Mesendoderm (in vitro differentiated cells): ENCODE data around the gene ICA1.

Experiments
- DNase-seq: peaks from one replicate; pipeline ENCODE4 v3.0.0; 2013
- H2AK5ac ChIP-seq: 2 replicates; pipeline ENCODE4 v1.6.1; 2013; ENCODE audit warnings: low read length, inconsistent platforms
- H2BK120ac ChIP-seq: 2 replicates; pipeline ENCODE4 v1.6.1; 2013; ENCODE audit warnings: low read depth, mild to moderate bottlenecking, low read length, moderate library complexity, mixed read lengths
- H2BK15ac ChIP-seq: replicated peaks from 2 replicates; pipeline ENCODE4 v1.6.1; 2013; ENCODE audit warnings: low read depth, mild to moderate bottlenecking, moderate library complexity
- H2BK5ac ChIP-seq: 2 replicates; pipeline ENCODE4 v1.6.1; 2013; ENCODE audit warnings: low read length, inconsistent platforms
- H3K18ac ChIP-seq: 2 replicates; pipeline ENCODE4 v1.6.1; 2013; ENCODE audit warnings: mild to moderate bottlenecking, low read length, mixed read lengths
- H3K23ac ChIP-seq: one replicate; pipeline ENCODE4 v1.6.1; 2013; ENCODE audit warnings: low read length
- H3K27ac ChIP-seq: 2 replicates; pipeline ENCODE4 v1.5.1; 2013; ENCODE audit warnings: low read depth, mild to moderate bottlenecking, inconsistent platforms, low read length, moderate library complexity
- H3K27me3 ChIP-seq: 2 replicates; pipeline ENCODE4 v1.6.1; 2013; ENCODE audit warnings: low read length, control low read depth, mild to moderate bottlenecking, inconsistent platforms; ENCODE audit not compliant: insufficient read depth, poor library complexity
- H3K36me3 ChIP-seq: 2 replicates; pipeline ENCODE4 v1.6.1; 2013; ENCODE audit warnings: low read length, inconsistent platforms; ENCODE audit not compliant: control insufficient read depth, insufficient read depth
- H3K4ac ChIP-seq: one replicate; pipeline ENCODE4 v1.6.1; 2013; ENCODE audit warnings: low read depth, mild to moderate bottlenecking, low read length, moderate library complexity
- H3K4me1 ChIP-seq: 2 replicates; pipeline ENCODE4 v1.6.1; 2013; ENCODE audit warnings: low read depth, low read length, inconsistent platforms; ENCODE audit not compliant: control insufficient read depth
- H3K4me2 ChIP-seq: 2 replicates; pipeline ENCODE4 v1.6.1; 2013; ENCODE audit warnings: low read length
- H3K4me3 ChIP-seq: 2 replicates; pipeline ENCODE4 v1.5.1; 2013; ENCODE audit warnings: mild to moderate bottlenecking, low read length
- H3K56ac ChIP-seq: one replicate; pipeline ENCODE4 v1.6.1; 2013; ENCODE audit warnings: low read length
- H3K79me1 ChIP-seq: 2 replicates; pipeline ENCODE4 v1.6.1; 2013; ENCODE audit warnings: low read length, inconsistent platforms
- H3K79me2 ChIP-seq: 2 replicates; pipeline ENCODE4 v1.6.1; 2013; ENCODE audit warnings: mild to moderate bottlenecking, low read length; ENCODE audit not compliant: control insufficient read depth, insufficient read depth
- H3K9ac ChIP-seq: 2 replicates; pipeline ENCODE4 v1.6.1; 2013; ENCODE audit warnings: low read length, inconsistent platforms
- H4K5ac ChIP-seq: one replicate; pipeline ENCODE4 v1.6.1; 2013; ENCODE audit warnings: low read length
- H4K8ac ChIP-seq: one replicate; pipeline ENCODE4 v1.6.1; 2013; ENCODE audit warnings: low read depth, mild to moderate bottlenecking, control low read depth, low read length, moderate library complexity
- WGBS: extraction: QIAGEN DNeasy Blood & Tissue Kit; methylation state at CpG from one replicate; pipeline ENCODE4 v1.1.7; 2013; ENCODE audit warnings: low lambda C conversion rate, missing lambda C conversion rate; ENCODE audit not compliant: insufficient coverage; ENCODE audit errors: extremely low coverage; 5-methylcytosine and 5-hydroxymethylcytosine counted together

ICA1 gene

GRCh38 chr7:8160250-8160649 lies 101.7 kb downstream of the ICA1 start:
- Histone ChIP-seq H3K79me1 (no peaks in the 10 kb centered on the region), H3K27ac (no peak overlapping the region), H3K4me1 (no peaks in the 10 kb centered on the region), H3K27me3 (no peaks in the 10 kb centered on the region), H3K56ac (no peak overlapping the region), H2BK5ac (no peak overlapping the region), H4K5ac (no peak overlapping the region), H3K4me3 (no peak overlapping the region), H3K9ac (no peak overlapping the region), H3K4ac (no peak overlapping the region), H2BK120ac (no peak overlapping the region), H3K36me3 (no peaks in the 10 kb centered on the region), H3K18ac (no peak overlapping the region), H2BK15ac (no peak overlapping the region), H4K8ac (no peak overlapping the region), H3K79me2 (no peaks in the 10 kb centered on the region), H2AK5ac (no peak overlapping the region), H3K4me2 (no peak overlapping the region), H3K23ac (no peak overlapping the region)
- WGBS = no CpG with 5 or more reads among the region's 3 CpGs
- no peak for DNase-seq

GRCh38 chr7:8159595-8159994 lies 102.4 kb downstream of the ICA1 start:
- Histone ChIP-seq H3K36me3 (no peaks in the 10 kb centered on the region), H3K4ac (no peak overlapping the region), H3K27ac (no peak overlapping the region), H4K8ac (no peak overlapping the region), H2BK120ac (no peak overlapping the region), H2BK5ac (no peak overlapping the region), H3K4me3 (no peak overlapping the region), H3K9ac (no peak overlapping the region), H3K4me1 (no peaks in the 10 kb centered on the region), H2BK15ac (no peak overlapping the region), H4K5ac (no peak overlapping the region), H3K79me1 (no peaks in the 10 kb centered on the region), H3K18ac (no peak overlapping the region), H3K79me2 (no peaks in the 10 kb centered on the region), H3K4me2 (no peak overlapping the region), H2AK5ac (no peak overlapping the region), H3K27me3 (no peaks in the 10 kb centered on the region), H3K56ac (no peak overlapping the region), H3K23ac (no peak overlapping the region)
- no peak for DNase-seq
- WGBS = no CpG with 5 or more reads among the region's 2 CpGs

- Histone ChIP-seq H4K5ac (no peak overlapping the region), H4K8ac (no peak overlapping the region), H3K56ac (no peak overlapping the region), H3K79me2 (no peaks in the 10 kb centered on the region), H2AK5ac (no peak overlapping the region), H3K4ac (no peak overlapping the region), H3K27ac (no peak overlapping the region), H3K79me1 (no peaks in the 10 kb centered on the region), H2BK5ac (no peak overlapping the region), H3K27me3 (no peaks in the 10 kb centered on the region), H3K4me3 (no peak overlapping the region), H3K4me2 (no peak overlapping the region), H2BK15ac (no peak overlapping the region), H3K9ac (no peak overlapping the region), H3K18ac (no peak overlapping the region), H3K36me3 (no peaks in the 10 kb centered on the region), H3K23ac (no peak overlapping the region), H2BK120ac (no peak overlapping the region), H3K4me1 (no peaks in the 10 kb centered on the region)
- no peak for DNase-seq
- WGBS = no CpG with 5 or more reads among the region's 1 CpG
These were observed 104.7 kb downstream of the ICA1 start for GRCh38 chr7:8157296-8157695.

- H3K18ac ChIP-seq = no peak overlapping the region
- no peak overlapping the region for H3K4ac ChIP-seq
- no peaks in the 10 kb centered on the region for H3K79me1 ChIP-seq
- H2AK5ac ChIP-seq = no peak overlapping the region
- no peak overlapping the region for H4K5ac ChIP-seq
- WGBS = no CpG with 5 or more reads among the region's 4 CpGs
- no peak for DNase-seq
- H3K4me2 ChIP-seq = no peak overlapping the region
- no peaks in the 10 kb centered on the region for H3K4me1 ChIP-seq
- H2BK120ac ChIP-seq = no peak overlapping the region
- no peak overlapping the region for H3K4me3 ChIP-seq
- no peak overlapping the region for H3K56ac ChIP-seq
- no peak overlapping the region for H2BK15ac ChIP-seq
- H2BK5ac ChIP-seq = no peak overlapping the region
- H3K79me2 ChIP-seq = no peaks in the 10 kb centered on the region
- H3K27me3 ChIP-seq = no peaks in the 10 kb centered on the region
- no peak overlapping the region for H4K8ac ChIP-seq
- no peak overlapping the region for H3K9ac ChIP-seq
- no peak overlapping the region for H3K27ac ChIP-seq
- H3K36me3 ChIP-seq = no peaks in the 10 kb centered on the region
- no peak overlapping the region for H3K23ac ChIP-seq
These were observed 106.1 kb downstream of the ICA1 start for GRCh38 chr7:8155836-8156235.

- Histone ChIP-seq H4K5ac (no peak overlapping the region), H3K18ac (no peak overlapping the region), H3K4me3 (no peak overlapping the region), H3K9ac (no peak overlapping the region), H2BK5ac (no peak overlapping the region), H3K23ac (no peak overlapping the region), H3K36me3 (no peaks in the 10 kb centered on the region), H3K56ac (no peak overlapping the region), H3K79me1 (no peaks in the 10 kb centered on the region), H3K27me3 (no peaks in the 10 kb centered on the region), H3K4me2 (no peak overlapping the region), H3K27ac (no peak overlapping the region), H2BK15ac (no peak overlapping the region), H2BK120ac (no peak overlapping the region), H4K8ac (no peak overlapping the region), H3K4ac (no peak overlapping the region), H2AK5ac (no peak overlapping the region), H3K79me2 (no peaks in the 10 kb centered on the region), H3K4me1 (no peaks in the 10 kb centered on the region)
- no CpG with 5 or more reads among the region's 2 CpGs for WGBS
- no peak for DNase-seq
These were observed 107.7 kb downstream of the ICA1 start for GRCh38 chr7:8154272-8154671.

GRCh38 chr7:8152489-8153192 lies 109.3 kb downstream of the ICA1 start:
- no peak overlapping the region for H3K4ac ChIP-seq
- H3K4me2 ChIP-seq = no peak overlapping the region
- DNase-seq = no peak
- H2BK120ac ChIP-seq = no peak overlapping the region
- no peak overlapping the region for H2BK5ac ChIP-seq
- no peak overlapping the region for H4K8ac ChIP-seq
- no CpG with 5 or more reads among the region's 4 CpGs for WGBS
- no peak overlapping the region for H2AK5ac ChIP-seq
- H2BK15ac ChIP-seq = no peak overlapping the region
- H3K27me3 ChIP-seq = no peaks in the 10 kb centered on the region
- H3K23ac ChIP-seq = no peak overlapping the region
- H3K27ac ChIP-seq = no peak overlapping the region
- H4K5ac ChIP-seq = no peak overlapping the region
- H3K4me1 ChIP-seq = no peaks in the 10 kb centered on the region
- no peak overlapping the region for H3K18ac ChIP-seq
- H3K79me1 ChIP-seq = no peaks in the 10 kb centered on the region
- H3K56ac ChIP-seq = no peak overlapping the region
- H3K9ac ChIP-seq = no peak overlapping the region
- H3K79me2 ChIP-seq = no peaks in the 10 kb centered on the region
- H3K36me3 ChIP-seq = no peaks in the 10 kb centered on the region
- H3K4me3 ChIP-seq = no peak overlapping the region
